ENCODE data around the gene GNA14.

DNA sequence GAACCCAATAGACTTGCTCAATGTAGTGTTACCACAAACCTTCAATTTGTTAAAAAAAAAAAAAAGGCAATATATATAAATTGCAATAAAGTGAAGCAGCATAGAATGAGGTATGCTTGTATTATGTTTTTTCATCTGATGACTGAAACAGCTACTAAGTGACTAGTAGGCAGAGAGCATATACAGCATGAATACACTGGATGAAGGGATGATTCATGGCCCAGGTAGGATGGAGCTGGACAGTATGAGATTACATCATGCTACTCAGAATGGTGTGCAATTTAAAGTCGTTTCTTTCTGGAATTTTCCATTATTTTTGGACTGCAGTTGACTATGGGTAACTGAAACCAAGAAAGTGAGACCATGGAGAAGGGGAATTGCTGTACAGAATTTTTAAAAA, 161.2 kb downstream of the GNA14 start:
- TF ChIP-seq ZNF274 (IDR thresholded peaks at IDR 0.05; ENCODE audit: low read depth, low read length): no peak
- no peak for TF ChIP-seq YY1 (IDR thresholded peaks at IDR 0.05; ENCODE audit: insufficient read depth, insufficient read length)
- TF ChIP-seq SUZ12 (IDR thresholded peaks at IDR 0.05; ENCODE audit: extremely low read depth, insufficient read depth, insufficient read length): no peak
